HPDE6-E6E7 (cell line): ENCODE results near the gene ZNF76.

Experiments used
- DNase-seq: peaks from one replicate; pipeline ENCODE4 v3.0.0; 2011; ENCODE audit warnings: missing footprints; ENCODE audit errors: extremely low spot score

Gene ZNF76

GRCh38 chr6:35236223-35236622 is 23.3 kb upstream of the ZNF76 start:
- no peak for DNase-seq

GRCh38 chr6:35237476-35237875 is 22.1 kb upstream of the ZNF76 start:
- no peak for DNase-seq

- DNase-seq: no peak
Measured at GRCh38 chr6:35238843-35239289, 20.7 kb upstream of the ZNF76 start.

- no peak for DNase-seq
Measured at GRCh38 chr6:35239581-35239980, 20.0 kb upstream of the ZNF76 start.

- DNase-seq: peak; percentile 90
Measured at GRCh38 chr6:35240838-35241801, 18.4 kb upstream of the ZNF76 start.

- no peak for DNase-seq
Measured at GRCh38 chr6:35242486-35242885, 17.0 kb upstream of the ZNF76 start.

GRCh38 chr6:35242906-35243305 is 16.6 kb upstream of the ZNF76 start:
- DNase-seq: no peak

- DNase-seq: no peak
Measured at GRCh38 chr6:35243386-35243958, 16.1 kb upstream of the ZNF76 start.

- DNase-seq: no peak
Measured at GRCh38 chr6:35244551-35244950, 15.0 kb upstream of the ZNF76 start.

GRCh38 chr6:35247642-35248231 is 11.8 kb upstream of the ZNF76 start:
- DNase-seq: no peak

GRCh38 chr6:35248300-35248699 is 11.2 kb upstream of the ZNF76 start:
- no peak for DNase-seq

GRCh38 chr6:35248965-35249364 is 10.6 kb upstream of the ZNF76 start:
- no peak for DNase-seq

GRCh38 chr6:35251949-35252348 is 7.6 kb upstream of the ZNF76 start:
- no peak for DNase-seq

- DNase-seq: no peak
Measured at GRCh38 chr6:35253249-35253648, 6.3 kb upstream of the ZNF76 start.

- no peak for DNase-seq
Measured at GRCh38 chr6:35258336-35258735, 1.2 kb upstream of the ZNF76 start.

GRCh38 chr6:35258858-35259193 is 709 bp upstream of the ZNF76 start:
- peak; percentile 54 for DNase-seq

GRCh38 chr6:35259948-35260590 is 534 bp downstream of the ZNF76 start:
- peak; percentile 63 for DNase-seq

GRCh38 chr6:35260591-35261570 is 1.3 kb downstream of the ZNF76 start:
- no peak for DNase-seq

- no peak for DNase-seq
Measured at GRCh38 chr6:35262596-35262995, 3.1 kb downstream of the ZNF76 start.

- no peak for DNase-seq
Measured at GRCh38 chr6:35264550-35265274, 5.2 kb downstream of the ZNF76 start.
